Central memory CD4-positive, alpha-beta T cell (primary cell): ENCODE data around the gene AP4S1.
"Not testable (repeated sequence)": the region's sequence is repeated elsewhere in the genome, so short reads cannot be mapped to it uniquely, and the experiment has no call there.

Experiments used
- DNase-seq: peaks from one replicate; pipeline ENCODE4 v3.0.0; 2022

The AP4S1 gene

DNA sequence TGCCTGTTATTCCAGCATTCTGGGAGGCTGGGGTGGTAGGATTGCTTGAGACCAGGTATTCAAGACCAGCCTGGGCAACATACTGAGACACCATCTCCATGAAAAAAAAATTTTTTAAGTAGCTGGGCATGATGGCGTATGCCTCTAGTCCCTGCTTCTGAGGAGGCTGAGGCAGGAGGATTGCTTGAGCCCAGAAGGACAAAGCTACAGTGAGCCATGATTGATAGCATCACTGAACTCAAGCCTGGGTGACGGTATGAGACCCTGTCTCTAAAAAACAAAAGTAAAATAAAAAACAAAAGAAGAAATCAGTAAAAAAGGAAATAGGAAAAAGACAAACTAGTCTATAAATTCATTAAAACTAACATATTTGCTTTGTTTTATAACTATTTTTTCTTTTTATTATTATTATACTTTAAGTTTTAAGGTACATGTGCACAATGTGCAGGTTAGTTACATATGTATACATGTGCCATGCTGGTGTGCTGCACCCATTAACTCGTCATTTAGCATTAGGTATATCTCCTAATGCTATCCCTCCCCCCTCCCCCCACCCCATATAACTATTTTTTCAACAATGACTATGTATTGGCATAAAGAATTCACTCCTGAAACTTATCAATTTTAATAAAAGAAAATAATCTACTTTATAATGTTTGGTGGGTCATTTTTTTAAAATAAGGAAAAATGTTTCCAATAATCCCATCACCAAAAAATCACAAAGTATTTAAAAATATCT lies 15.4 kb upstream of the AP4S1 start:
- DNase-seq: no peak

DNA sequence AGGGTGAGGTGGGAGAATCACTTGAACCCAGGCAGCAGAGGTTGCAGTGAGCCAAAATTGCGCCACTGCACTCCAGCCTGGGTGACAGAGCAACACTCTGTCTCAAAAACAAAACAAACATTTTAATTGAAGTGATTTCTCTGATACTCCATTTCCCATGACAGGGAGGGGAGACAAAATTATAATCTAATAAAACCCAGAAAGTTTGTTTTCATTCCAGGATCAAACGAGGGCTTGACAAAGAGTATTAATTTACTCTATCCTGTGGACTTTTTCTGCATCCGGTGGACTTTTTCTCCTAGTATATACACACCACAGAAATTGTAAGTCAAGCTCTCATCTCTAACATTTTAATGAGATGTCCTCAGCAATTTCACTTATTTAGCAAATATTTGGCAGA lies 14.5 kb upstream of the AP4S1 start:
- DNase-seq: no peak

DNA sequence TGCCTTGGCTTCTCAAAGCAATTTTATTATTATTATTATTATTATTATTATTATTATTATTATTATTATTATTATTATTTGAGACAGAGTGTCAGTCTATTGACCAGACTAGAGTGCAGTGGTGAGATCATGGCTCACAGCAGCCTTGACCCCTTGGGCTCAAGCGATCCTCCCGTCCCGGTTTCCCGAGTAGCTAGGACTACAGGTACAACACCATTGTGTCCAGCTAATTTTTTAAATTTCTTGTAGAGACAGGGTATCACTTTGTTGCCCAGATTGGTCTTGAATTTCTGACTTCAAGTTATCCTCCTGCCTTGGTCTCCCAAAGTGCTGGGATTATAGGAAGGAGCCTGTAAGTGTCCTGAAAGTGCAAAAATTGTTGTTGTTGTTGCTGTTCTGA lies 11.6 kb upstream of the AP4S1 start:
- DNase-seq: no peak

DNA sequence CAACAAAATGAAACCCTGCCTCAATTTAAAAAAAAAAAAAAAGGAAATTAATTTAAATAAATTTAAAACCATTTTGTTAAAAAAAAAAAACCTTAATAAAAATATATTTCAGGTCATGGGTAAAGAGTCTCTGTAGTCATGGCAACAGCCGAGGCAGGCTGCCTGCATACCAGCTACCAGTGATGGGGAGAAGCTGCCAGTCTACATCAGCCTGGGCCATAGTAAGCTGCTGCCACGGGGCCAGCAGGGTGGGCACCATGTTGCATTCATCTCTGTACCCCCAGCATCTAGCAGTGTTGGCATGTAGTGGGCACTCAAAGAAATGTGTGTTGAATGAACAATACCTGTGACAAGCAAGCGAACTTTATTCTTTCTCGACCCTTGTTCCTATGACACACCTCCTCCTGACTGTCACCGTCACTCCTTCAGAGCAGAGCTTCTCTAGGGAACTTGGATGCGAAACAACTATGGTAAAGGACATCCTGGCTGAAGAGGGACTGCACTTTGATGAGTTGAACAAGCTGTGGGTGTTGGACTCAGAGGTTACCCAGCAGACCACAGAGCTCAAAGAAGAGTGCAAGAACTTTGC lies 7.3 kb upstream of the AP4S1 start:
- DNase-seq: no peak

DNA sequence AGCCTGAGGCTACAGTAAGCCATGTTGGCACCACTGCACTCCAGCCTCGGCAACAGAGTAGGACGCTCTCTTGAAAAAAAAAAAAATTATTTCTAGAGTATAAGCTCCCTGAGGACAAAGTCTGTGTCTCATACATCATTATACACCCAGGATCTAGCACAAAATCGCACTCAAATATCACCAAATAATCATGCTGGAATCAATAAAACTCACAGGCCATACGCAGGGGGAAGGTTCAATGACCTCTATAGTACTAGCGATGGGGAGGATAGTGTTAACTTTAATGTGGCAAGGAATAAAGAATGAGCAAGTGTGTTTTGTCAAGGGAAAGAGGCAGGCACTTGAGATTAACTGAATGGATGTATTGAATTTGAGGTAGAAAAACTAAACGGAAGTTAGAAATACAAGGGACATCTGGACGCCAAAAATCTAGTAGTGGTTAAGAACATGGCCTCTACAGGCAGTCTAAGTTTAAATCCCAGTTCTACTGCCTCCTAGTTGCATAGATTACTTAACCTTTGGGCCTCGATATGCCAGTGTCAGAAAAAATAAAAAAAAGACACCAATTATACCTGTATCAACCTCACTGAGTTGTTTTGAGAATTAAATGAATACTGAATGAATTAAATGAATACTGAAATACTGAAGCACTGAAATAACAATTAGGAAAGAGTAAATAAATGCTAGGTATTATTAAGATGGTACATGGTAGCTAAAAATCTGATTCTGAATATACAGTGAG lies 4.4 kb upstream of the AP4S1 start:
- DNase-seq: no peak

DNA sequence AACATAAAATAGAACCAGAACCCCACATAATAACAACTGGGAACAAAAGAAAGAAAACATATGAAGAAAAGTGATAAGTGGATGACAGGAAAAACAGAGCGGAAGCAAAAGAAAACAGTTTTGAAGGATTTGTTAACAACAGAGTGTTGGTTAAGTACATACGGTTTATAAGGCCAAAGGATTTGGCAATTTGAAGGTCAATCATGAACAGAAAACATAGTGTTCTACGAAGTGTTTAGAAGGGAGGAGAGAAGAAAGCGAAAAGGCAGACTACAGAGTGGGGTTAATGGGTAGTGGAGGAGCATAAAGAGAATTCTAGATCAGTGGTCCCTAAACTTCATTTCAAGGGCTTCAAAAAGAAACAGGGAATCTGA lies 3.9 kb upstream of the AP4S1 start:
- no peak for DNase-seq

DNA sequence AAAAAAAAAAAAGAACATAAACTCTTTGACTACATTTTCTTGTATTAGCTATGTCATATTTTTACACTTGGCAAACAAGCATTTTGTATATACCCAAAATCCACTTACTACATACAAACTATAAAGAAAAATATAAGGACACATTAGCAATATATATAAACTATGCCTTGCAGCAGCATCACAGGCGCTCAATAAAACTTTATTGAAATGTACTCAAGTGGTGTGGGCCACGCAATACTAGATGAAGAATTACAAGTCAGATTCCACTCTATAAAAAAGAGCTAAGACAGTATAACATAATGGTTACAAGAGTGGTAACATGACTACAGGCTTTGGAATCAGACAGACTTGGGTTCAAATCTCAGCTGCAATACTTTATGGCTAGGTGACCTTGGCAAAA lies 3.1 kb upstream of the AP4S1 start:
- DNase-seq: no peak

DNA sequence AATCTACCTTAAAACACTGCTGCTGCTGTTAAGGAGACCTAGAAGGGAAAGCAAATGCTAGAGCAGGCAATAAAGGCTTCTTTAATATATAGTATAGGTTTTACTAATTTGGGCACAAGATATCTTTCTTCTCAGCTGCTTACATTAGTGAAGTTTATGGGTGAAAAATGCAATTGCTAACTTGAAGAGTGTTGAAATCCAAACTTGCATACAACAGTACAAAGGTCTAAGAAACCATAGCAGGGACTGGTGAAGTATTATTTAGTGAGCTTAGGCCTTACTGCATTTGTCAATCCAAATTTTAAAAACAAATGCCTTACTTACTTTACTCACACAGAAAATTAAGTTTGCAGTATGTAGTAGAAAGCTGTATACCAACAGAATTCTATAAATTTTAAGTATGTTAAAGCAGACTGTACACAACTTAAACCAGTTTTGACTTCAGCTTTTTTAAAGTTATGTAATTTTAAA lies 1.4 kb upstream of the AP4S1 start:
- DNase-seq: no peak

DNA sequence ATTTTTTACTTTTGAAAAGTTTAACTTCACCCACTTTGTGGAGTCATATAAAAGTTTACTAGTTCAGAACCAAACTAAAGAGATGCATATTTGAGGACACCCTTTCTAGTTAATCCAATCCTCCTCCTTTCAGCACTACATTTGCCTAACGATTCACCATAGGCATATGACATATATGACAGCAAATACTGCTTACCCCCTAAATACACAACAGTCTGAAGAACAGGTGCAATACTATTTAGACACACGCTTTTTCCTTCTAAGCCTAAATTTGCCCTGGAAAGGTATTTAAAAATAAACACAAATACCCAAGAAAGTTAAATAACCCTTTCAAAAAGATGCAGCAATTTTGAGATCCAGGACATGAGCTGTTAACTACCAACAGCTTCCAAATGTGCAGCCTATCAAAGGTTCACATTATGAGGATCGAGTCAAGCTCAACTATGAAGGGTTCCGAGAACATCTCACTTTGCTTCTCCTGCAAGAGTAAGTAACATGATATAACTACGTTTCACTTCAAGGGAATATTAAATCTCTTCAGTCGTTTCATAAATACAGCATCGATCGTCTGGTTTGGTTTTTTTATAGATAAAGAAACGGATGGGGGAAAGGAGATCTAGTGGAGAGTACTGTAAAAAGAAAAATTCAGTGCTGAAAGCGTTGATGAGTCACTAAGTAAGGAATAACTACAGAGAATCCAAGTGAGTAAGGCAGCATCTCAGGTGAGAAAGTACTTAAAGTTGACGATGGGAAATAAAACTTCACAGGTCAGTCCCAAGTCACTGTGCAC lies 677 bp upstream of the AP4S1 start:
- no peak for DNase-seq

DNA sequence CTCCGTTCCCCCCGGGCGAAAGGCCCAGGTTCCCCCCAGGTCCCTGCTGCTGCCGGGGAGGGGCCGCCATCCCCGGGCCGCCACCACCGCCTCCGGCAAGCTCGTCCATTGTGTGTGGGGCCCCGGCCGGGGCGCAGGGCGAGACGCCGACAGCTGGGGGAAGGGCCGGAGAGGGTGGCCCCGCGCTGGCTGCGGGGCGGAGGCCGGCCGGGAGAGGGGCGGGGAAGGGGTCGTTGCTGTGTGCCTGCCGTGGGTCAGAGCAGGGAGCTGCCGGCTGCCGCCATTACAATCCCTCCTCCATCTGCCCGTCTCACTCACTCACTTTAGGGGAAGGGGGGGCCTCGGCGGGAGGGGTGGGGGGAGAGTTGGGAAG lies 614 bp downstream of the AP4S1 start, which contains the start of gene STRN3:
Gene STRN3, minus strand, starts transcription at position 303 of the 373 bp plus-strand sequence. Its CDS starts 194 bp downstream, at position 109.
- no peak for DNase-seq

DNA sequence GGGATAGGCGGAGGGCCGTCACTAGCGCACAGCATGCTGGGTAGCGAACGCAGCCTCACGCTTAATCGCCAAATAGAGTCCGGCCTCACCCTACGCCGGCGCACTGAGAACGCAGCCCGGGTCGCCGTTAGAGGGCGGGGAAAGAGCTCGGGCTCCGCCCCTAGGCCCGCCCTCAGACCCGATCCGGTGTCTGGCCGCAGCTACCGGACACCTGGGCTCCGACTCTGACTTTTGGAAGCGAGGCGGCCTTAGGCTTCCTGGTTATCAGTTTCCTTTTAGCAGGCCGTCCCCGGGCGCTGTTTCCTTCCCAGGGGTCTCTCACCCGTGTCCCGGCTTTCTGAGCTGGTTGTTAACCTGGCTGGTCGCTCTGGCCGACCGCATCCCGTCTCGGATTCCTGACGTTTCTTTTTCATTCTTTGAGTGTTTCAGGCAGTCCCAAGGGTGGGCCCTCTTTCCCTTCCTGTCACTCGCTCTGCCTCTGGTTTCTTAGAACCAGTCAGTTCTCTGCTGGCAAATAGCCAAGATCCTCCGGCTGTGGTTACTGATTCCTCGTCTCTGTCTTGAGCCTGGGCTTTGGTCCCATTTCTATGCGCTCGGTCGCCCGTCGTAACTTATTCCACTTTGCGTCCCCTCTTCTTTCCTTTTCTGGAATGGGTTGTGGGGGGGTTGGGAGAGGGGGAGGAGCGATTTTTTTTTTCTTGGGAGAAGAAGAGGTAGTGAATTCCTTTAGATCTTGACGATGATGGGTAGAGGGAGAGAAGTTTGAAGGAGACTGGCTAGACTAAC lies 1.2 kb downstream of the AP4S1 start:
- peak; percentile 85 for DNase-seq

DNA sequence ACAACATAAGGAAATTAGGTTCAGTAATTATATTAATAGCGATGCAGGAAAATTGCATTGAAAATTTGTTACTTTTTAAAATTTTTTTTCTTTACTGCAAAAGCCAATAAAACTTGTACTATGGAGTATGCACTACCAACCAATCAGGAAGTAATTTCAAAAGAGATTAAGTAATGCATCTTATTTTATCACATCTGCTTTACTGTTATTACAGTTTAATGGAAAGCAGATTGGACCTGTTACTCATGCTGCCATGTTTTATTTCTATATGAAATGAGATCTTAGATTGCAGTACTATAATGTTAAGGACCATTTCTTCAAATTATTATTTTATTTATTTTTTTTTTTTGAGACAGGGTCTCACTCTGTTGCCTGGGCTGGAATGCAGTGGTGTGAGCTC lies 2.4 kb downstream of the AP4S1 start:
- no peak for DNase-seq

DNA sequence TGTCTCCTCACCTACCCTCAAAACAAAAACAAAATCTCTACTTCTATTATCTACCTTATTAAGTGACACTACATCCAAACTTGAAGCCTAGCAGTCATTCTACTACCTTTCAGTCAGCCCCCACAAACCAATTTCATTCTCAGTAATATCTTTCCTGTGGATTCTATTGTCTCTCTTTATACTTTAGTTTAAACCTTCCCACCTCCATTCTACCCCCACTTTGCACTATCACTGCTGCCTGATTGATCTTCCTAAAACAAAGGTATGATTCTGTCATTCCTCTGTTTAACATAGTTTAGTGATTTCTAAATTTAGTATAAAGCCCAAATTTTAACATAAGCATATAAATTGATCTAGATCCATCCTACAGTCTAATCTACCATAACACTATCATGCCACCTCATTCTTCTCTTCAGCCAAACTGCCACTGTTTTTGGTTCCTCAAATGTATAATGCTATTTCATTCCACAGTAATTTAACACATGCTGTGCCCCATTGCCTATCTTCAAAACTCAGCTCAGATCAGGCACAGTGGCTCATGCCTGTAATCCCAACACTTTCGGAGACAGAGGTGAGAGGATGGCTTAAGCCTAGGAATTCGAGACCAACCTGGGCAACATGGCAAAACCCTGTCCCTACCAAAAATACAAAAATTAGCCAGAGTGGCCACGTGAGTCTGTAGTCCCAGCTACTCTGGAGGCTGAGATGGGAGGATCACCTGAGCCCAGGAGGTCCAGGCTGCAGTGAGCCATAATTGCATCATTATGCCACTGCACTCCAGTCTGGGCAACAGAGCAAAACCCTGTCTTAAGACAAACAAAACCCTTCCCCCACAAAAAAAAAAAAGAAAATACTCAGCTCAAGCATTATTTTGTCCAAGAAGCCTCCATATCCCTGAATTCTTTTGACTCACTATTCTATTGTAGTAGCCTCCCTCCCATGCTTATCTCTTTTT lies 3.8 kb downstream of the AP4S1 start:
- DNase-seq: no peak

DNA sequence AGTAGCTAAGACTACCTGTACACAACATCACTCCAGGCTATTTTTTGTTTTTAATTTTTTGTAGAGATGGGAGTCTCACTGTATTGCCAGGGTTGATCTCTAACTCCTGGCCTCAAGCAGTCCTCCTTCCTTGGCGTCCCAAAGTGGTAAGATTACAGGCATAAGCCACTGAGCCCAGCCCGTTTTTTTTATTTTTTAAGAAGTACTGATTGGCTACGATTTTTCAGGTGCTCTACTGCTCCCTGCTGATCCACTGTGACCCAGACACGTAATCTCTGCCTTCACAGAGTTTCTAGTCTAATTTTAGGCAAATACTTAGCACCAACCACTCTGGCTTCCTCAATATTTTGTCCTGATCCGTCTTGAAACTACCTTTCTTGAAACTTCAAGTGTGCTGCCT lies 5.0 kb downstream of the AP4S1 start:
- DNase-seq: no peak

DNA sequence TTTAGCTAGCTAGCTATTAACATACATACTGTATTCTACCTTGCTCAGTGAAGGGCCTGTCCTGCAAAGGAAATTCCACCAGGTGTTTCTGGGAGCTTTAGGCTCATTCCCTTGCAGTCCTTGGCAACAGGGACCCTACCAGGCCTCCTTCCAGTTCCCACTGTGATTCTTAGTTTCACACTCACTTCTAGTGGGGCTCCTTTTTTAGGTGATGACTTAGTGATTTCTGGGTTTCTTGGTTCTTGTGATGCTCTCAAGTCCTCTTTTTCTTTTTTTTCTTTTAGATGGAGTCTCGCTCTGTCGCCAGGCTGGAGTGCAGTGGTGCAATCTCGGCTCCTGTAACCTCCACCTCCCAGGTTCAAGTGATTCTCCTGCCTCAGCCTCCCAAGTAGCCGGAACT lies 11.1 kb downstream of the AP4S1 start:
- no peak for DNase-seq

DNA sequence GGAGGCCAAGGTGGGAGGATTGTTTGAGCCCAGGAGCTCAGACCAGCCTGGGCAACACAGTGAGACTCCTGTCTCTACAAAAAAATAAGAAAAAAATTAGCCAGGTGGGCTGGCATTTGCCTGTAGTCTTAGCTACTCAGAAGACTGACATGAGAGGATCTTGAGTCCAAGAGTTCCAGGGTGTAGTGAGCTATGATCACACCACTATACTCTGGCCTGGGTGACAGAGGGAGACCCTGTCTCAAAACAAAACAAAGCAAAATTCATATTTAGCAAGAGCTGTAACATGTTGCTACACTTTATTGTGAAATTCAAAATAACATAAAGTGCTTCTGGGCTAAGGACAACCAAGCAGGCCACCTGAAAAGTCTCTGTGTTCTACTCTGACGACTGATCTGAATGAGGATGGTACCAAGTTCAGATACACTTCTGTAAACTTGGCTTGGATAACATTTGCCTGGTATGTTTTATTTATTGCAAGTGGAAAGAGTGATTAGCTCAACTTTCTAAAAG lies 12.3 kb downstream of the AP4S1 start:
- DNase-seq: no peak

DNA sequence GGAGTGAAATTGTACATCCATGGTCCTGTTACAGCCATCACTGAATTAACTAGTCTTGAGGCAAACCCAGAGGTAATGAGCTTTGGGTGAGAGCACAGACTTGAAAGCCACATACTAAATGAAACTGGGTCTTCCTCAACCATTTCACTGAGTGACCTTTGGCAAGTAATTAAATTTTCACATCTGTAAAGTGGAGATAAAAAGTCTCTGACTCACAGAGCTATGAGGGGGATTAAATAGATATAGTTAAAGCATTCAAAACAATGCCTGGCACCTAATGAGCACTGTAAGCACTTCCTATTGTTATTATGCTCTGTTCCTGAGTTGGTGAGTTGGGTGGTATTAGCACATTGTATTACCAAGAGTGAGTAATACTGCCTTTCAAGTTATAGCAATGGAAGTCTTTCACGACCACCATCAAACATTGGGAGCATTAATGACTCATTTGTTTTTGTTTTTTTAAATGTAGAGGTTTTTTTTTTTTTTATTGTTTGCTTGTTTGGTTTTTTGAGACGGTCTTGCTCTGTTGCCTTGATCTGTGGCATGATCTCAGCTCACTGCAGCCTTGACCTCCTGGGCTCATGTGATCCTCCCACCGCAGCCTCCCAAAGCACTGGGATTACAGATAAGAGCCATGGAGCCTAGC lies 13.2 kb downstream of the AP4S1 start:
- no peak for DNase-seq

DNA sequence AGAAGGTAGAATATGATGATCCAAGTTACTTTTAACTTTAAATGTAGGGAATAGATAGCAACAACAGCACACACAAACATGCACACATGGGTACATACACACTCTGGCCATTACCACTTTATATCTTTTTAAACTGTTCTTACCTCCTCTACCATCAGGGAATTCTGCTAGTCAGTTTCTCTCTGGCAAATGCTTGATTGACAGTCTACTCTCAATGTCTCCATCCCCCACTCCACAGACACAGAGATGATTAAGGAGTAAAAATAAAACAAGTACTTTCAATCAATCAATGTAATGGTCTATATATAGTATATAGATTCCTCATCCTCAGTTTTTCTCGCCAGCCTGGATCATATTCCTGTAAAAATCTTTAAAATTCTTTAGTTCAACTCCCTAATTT lies 16.9 kb downstream of the AP4S1 start:
- DNase-seq: no peak

DNA sequence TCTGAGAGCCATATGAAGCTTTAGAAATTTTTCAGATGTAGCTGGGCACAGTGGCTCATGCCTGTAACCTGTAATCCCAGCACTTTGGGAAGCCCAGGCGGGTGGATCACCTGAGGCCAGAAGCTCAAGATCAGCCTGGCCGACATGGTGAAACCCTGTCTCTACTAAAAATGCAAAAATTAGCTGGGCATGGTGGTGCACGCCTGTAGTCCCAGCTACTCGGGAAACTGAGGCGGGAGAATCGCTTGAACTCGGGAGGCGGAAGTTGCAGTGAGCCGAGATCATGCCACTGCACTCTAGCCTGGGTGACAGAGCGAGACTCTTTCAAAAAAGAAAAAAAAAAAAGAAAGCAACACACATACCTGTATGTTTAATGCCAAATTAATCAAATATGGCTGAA lies 17.4 kb downstream of the AP4S1 start:
- not testable (repeated sequence) for DNase-seq

DNA sequence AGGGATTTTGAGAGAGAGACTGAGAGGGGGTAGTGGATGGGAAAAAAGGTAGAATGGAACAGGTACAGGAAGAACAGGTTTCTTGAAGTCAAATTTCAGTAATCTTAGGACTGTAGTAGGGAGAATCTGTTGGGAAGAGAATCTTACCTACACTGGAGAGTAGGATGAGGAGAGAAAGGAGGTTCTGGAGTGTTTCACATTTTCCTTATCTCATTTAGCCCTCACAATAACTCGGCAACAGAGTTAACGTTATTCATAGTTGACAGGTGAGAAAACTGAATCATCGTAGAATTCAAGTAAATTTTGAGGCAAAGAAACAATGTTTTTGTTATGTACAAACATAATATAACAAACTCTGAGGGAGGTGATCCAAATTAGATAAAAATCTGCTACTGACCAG lies 17.9 kb downstream of the AP4S1 start:
- no peak for DNase-seq
